HTERT RPE-1 (cell line): Measurements from ENCODE around the gene SCYL1.

Experiments
- in situ Hi-C: fragments of 300-500 bp; cut with MboI; formaldehyde crosslinking; loops from 4 replicates; pipeline ENCODE4 v1.14.3; 2020; ENCODE audit warnings: low sequenced_read_pairs

SCYL1 gene

DNA sequence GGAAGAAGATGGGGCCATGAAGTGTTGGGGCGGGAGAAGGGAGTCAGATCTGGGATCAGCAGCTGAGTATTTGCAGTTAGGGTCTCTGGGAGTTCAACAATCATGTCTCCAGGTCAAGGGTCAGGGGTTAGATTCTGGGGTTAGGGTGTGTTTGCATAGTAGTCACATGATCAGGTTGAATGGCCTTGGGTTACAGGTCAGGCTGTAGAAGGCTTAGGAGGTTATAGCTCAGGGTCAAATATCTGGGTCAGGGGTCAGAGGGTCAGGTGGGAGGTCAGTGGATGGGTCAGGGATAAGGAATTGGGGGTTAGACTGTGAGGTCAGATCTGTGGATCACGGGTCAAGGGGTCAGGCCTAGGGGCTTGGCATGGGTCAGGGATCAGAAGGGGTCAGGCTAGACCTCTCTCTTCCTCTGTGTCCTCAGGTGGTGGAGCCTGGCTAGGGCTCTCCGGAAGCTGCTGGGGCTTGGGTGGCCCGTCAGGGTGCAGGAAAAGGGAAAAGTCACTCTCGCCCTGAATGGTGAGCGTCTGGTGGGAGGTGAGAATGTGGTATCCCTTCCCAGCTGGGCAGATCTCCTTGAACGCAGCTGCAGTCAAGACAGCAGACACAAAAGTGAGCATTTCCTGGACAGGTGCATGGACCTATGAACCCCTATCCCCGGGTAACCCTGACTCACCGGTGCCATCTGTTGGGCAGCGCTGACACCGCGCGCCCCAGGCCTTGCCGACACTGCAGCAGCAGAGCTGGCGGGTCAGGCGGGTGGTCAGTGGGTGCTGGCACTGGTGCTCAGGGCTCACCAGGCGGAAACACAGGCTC, 26.9 kb downstream of the SCYL1 start:
- in situ Hi-C loops: no loop called here

- in situ Hi-C loops: no loop called here
Measured at GRCh38 chr11:65552388-65552951, 27.6 kb downstream of the SCYL1 start.

DNA sequence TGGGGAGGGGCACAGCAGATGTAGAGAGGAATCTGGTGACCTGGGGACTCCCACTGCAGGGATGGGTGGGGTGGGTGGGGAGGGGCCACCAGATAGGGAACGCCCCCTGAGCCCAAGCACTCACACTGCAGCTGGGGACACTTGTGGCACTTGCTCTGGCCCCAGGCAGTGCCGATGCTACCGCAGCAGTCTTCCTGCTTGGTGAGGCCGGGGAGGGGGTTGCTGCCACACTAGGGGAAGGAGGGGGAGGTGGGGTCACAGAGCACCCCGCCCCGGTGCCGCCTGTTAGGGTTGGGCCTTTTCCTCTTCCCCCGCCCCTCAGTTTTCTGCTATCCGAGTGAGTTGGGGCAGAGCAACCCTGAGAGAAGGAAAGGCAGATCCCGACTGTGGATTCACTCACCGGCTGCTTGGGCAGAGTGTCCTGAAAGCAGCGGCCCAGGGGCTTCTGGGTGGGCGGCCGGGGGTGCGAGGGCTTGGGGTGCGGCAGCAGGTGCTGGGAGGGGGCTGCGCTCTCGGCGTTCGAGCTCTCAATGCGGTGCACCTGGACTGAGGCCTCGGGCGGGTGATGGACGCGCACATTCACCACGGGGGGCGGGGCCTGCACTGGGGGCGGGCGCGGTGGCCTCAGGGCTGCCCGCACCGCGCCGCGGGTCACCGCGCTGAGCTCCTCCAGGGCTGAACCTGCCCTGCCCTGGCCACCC, 28.6 kb downstream of the SCYL1 start:
- in situ Hi-C loops: no loop called here

DNA sequence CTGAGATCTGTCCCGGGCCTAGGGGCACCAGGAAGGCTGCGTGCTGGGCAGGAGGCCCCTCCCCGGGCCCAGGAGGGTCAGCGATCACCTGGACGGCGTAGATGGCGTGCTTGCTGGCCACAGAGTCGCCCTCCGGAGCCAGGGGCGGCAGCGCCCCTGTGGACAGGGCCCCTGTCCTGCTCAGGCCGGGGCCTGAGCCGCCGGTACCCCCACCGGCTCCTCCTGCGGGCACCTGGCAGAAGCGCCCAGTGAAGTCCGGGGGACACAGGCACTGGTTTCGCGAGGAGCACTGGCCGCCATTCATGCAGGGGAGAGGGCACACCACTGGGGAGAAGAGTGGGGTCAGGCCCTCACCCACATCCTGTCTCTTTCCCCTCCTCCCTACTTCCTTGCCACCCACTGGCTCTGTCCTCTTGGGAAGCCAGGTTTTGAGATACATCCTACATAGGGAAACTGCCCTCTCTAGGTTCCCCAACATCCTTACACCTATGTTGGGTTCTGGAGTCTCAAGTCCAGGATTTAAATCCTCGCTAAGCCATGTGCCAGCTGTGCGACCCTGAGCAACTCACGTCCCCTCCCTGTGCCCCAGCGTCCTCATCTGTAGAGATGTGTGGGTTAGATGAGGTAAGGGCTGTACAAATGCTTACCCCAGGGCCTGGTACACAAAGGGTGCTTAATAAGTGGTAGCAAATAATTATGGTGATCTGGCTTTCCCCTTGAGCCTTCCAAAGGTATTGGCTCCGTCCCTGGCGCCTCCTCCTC, 29.4 kb downstream of the SCYL1 start:
- in situ Hi-C loops: no loop called here

GRCh38 chr11:65554842-65555430, 30.1 kb downstream of the SCYL1 start:
- in situ Hi-C loops: no loop called here

DNA sequence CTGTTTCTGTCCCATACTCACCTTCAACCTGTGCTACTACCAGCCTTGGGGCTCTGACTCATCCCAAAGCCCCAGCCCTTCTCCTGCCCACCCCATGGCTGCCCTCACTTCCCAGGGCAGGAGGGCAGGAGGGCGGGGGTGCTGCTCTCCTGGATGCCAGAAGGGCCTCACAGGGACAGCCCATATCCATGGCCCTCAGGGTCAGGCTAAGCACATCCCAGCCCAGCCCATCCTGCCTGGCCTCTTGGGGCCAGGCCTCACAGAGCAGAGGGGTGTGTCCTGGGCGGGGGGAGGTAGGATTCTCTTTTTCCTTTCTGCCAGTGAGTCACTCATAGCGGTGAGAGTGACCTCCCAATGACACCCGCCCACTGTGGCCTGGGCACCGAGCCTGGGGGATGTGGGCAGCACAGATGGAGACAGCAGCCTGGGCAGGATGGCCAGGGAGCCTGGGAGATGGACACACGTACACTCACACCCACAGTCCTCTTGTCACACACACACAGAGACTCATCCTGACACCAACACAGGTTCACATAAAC, 30.9 kb downstream of the SCYL1 start:
- in situ Hi-C loops: no loop called here

DNA sequence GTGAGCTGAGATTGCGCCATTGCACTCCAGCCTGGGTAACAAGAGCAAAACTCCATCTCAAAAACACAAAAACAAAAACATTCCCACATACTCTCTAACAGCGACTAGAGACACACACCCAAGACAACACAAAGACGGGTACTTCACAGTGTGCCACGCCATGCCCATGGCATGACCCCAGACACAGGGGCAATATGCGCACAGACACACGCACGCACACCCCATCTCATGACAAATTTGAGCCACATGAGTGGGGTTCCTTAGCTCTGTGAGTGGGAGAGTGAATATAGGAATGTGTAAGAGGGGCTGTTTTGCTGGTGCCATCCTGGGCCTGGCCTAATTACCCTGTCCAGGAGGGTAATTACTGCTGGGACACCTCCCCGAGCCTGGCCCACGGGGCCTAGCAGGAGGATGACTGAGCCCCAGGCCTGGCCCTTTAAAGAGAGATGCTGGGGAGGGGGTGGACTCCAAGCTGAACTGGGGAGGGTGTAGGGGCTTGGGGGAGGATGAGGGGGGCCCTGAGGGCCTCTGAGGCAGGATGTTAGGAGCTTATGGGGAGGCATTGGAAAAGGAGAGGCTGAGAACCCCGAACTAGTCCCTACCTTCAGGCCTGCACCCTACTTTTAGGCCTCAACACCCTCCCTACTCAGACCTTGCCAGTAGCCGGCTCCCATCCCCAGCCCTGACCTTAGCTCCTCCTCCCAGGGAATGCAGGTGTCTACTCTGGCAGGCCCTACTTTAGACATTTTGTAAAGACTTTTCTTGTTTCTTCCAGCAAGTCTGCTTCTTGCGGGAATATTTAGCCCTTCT, 31.8 kb downstream of the SCYL1 start:
- in situ Hi-C loops: no loop called here

- in situ Hi-C loops: no loop called here
Measured at GRCh38 chr11:65557280-65558001, 32.6 kb downstream of the SCYL1 start.

- in situ Hi-C loops: no loop called here
Measured at GRCh38 chr11:65558002-65558929, 33.4 kb downstream of the SCYL1 start, which contains the start of gene LTBP3. Gene LTBP3, minus strand, starts transcription at chr11:65558359. Its CDS starts 400 bp downstream, at chr11:65557959.

- in situ Hi-C loops: no loop called here
Measured at GRCh38 chr11:65558930-65559509, 34.1 kb downstream of the SCYL1 start.

- in situ Hi-C loops: no loop called here
Measured at GRCh38 chr11:65559535-65559934, 34.7 kb downstream of the SCYL1 start.

- in situ Hi-C loops: no loop called here
Measured at GRCh38 chr11:65559951-65560537, 35.2 kb downstream of the SCYL1 start.

GRCh38 chr11:65560555-65561418, 35.9 kb downstream of the SCYL1 start:
- in situ Hi-C loops: no loop called here

DNA sequence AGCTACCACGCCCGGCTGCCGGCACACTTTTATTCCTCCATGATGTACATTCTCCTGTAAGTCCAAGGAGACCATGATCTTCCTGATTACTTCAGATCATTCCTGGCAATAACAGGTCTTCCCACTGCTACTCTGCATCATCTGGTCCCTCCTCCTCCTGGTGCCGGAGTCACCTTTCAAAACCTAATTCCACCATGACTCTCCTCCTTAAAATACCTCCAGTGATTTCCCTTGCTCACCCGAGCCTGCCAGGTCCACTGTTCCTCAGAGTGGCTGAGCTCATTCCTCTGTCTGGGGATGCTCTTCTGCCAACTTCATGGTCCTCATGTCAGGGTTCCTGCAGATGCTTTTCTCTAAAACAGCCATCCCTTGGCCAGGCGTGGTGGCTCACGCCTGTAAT, 37.1 kb downstream of the SCYL1 start:
- in situ Hi-C loops: no loop called here

- in situ Hi-C loops: no loop called here
Measured at GRCh38 chr11:65562788-65563187, 37.9 kb downstream of the SCYL1 start.

DNA sequence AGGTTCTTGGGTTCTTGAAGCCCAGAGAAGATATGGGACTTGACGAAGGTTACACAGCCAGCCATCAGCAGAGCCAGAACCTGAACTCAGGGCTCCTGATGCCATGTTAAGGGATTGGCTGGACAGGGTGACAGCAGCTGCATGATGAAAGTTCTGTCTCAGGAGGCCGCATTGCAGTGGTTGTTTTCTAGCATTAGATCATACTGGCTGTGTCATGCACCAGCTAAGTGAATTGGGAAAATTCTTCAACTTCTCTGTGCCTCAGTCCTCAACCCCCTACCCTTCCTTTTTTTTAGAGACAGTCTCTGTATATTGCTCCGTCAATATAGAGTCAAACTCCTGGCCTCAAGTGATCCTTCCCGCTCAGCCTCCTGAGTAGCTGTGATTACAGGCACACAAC, 38.7 kb downstream of the SCYL1 start:
- in situ Hi-C loops: no loop called here
